ENCODE measurements around the gene TALDO1.

DNA sequence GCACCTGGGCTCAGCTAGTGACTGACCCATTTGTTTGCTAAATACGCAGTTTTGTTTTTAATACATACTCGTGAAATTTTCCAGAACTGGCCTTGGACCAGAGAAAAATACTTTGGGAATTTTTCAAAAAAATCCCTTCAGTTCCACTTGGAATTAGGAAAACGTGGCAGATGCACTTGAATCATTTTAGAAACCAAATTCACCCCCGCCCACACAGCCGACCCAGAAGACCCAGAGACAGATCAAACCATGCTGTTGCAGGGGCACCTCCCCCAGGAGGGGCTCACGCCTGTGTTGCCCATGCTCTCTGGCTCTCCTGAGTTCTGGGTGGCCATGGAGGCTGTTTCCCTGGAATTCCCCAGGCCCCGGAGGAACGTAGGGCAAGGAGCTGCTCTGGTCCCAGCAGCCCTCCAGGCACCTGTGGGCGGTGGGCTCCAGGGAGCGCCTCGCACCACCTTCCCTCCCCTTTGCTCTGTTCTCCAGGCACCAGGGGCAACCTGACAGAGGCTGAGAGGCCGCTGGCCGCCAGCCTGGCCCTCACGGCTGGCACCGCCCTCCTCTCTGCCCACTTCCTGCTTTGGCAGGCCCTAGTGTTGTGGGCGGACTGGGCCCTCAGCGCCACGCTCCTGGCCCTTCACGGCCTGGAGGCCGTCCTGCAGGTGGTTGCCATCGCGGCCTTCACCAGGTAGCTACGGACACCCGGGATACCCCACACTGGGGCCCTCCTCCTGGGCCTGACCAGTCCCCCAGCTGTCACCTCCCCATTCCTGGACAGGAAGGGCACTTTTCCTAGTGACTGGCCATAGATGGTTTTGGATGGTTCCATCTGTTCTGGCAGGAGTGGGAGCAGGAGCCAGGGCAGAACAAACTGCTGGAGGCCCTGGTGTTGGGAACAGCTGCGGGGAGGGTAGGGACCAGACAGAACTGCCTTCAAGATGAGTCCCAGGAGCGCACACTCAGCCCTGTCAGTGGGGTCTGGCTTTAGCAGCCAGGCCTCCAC, 44.5 kb upstream of the TALDO1 start:
- TF ChIP-seq EZH2 (IDR thresholded peaks at IDR 0.05; ENCODE audit: borderline replicate concordance, low read length), result no peak
- TF ChIP-seq, protein P1, sequence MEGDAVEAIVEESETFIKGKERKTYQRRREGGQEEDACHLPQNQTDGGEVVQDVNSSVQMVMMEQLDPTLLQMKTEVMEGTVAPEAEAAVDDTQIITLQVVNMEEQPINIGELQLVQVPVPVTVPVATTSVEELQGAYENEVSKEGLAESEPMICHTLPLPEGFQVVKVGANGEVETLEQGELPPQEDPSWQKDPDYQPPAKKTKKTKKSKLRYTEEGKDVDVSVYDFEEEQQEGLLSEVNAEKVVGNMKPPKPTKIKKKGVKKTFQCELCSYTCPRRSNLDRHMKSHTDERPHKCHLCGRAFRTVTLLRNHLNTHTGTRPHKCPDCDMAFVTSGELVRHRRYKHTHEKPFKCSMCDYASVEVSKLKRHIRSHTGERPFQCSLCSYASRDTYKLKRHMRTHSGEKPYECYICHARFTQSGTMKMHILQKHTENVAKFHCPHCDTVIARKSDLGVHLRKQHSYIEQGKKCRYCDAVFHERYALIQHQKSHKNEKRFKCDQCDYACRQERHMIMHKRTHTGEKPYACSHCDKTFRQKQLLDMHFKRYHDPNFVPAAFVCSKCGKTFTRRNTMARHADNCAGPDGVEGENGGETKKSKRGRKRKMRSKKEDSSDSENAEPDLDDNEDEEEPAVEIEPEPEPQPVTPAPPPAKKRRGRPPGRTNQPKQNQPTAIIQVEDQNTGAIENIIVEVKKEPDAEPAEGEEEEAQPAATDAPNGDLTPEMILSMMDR (IDR thresholded peaks at IDR 0.05; ENCODE audit: low read length), result no peak
